ENCODE data around the gene TCF7L2.

The TCF7L2 gene

GRCh38 chr10:113214331-113214730 lies 264.3 kb downstream of the TCF7L2 start:
- DNase-seq (ENCODE audit: extremely low read depth in 1 of 2, low read depth in 1 of 2), result no peak

GRCh38 chr10:113216102-113216501 lies 266.1 kb downstream of the TCF7L2 start:
- no peak for DNase-seq (ENCODE audit: extremely low read depth in 1 of 2, low read depth in 1 of 2)

Measured in activated CD8-positive, alpha-beta memory T cell treated with anti-CD3 and anti-CD28 coated beads for 1 hour (primary cell).